Stimulated activated naive CD4-positive, alpha-beta T cell (primary cell): Measurements from ENCODE around the gene WNT9B.

Experiments used
- DNase-seq, 6 experiments: peaks; one replicate each; lab custom pipeline; 2025; lab: John Stamatoyannopoulos, UW

Gene WNT9B

GRCh38 chr17:46851029-46851741 lies at the start of gene WNT9B:
Gene WNT9B (plus strand): TSS chr17:46851583. CDS start chr17:46851639, 56 bp downstream.
- DNase-seq: peak in 2 of 6 experiments; percentile 3 to 7

- DNase-seq: no peak
Measured at GRCh38 chr17:46802800-46803199, 48.6 kb upstream of the WNT9B start.

GRCh38 chr17:46803544-46803943 lies 47.8 kb upstream of the WNT9B start:
- DNase-seq: no peak

- no peak for DNase-seq
Measured at GRCh38 chr17:46805771-46806170, 45.6 kb upstream of the WNT9B start.

GRCh38 chr17:46809110-46809571 lies 42.2 kb upstream of the WNT9B start:
- DNase-seq: no peak

- DNase-seq: no peak
Measured at GRCh38 chr17:46810837-46811236, 40.5 kb upstream of the WNT9B start.

- no peak for DNase-seq
Measured at GRCh38 chr17:46811978-46812583, 39.3 kb upstream of the WNT9B start.

- no peak for DNase-seq
Measured at GRCh38 chr17:46812624-46813318, 38.6 kb upstream of the WNT9B start.

- no peak for DNase-seq
Measured at GRCh38 chr17:46813920-46814319, 37.5 kb upstream of the WNT9B start.

- DNase-seq: no peak
Measured at GRCh38 chr17:46814446-46814845, 36.9 kb upstream of the WNT9B start.

GRCh38 chr17:46815474-46816353 lies 35.7 kb upstream of the WNT9B start:
- no peak for DNase-seq

GRCh38 chr17:46817151-46817900 lies 34.1 kb upstream of the WNT9B start:
- DNase-seq: no peak

GRCh38 chr17:46817901-46818209 lies 33.5 kb upstream of the WNT9B start:
- no peak for DNase-seq

- peak in 3 of 6 experiments; percentile 22 to 41 (median 26) for DNase-seq
Measured at GRCh38 chr17:46818316-46818928, 33.0 kb upstream of the WNT9B start, which contains the start of gene WNT3. Gene WNT3 (minus strand): TSS chr17:46818692. CDS start chr17:46818597, 95 bp downstream.

- DNase-seq: peak in 3 of 6 experiments; percentile 13 to 31 (median 16)
Measured at GRCh38 chr17:46818929-46819859, 32.2 kb upstream of the WNT9B start.

- peak in 1 of 6 experiments; percentile 31 for DNase-seq
Measured at GRCh38 chr17:46819906-46820351, 31.5 kb upstream of the WNT9B start.

GRCh38 chr17:46820592-46821450 lies 30.6 kb upstream of the WNT9B start:
- DNase-seq: no peak
